ENCODE data around the gene PDZD4. TPM values are rescaled to one million over a fixed set of nuclear protein-coding genes. Genes with fewer than 3 reads are reported as not detected.

PDZD4 gene
- total RNA-seq, 1 donor from 2014 or later, result 8.3 TPM

- Histone ChIP-seq H3K36me3 (no peaks in the 10 kb centered on the region), H3K4me1 (no peaks in the 10 kb centered on the region), H3K27ac (no peak overlapping the region), H3K4me3 (no peak overlapping the region), H3K27me3 (no peaks in the 10 kb centered on the region), H3K9me3 (no peaks in the 10 kb centered on the region)
- ATAC-seq, result no peak
- intact Hi-C loops (cut with DNase I), result no loop called here
- no peak for TF ChIP-seq CTCF (IDR thresholded peaks at IDR 0.05)
- DNase-seq, result no peak
Observed at GRCh38 chrX:153873282-153874084, 43.1 kb upstream of the PDZD4 start.

GRCh38 chrX:153871946-153872878 lies 41.9 kb upstream of the PDZD4 start:
- no peaks in the 10 kb centered on the region for H3K9me3 ChIP-seq
- no peaks in the 10 kb centered on the region for H3K4me1 ChIP-seq
- H3K4me3 ChIP-seq, result no peak overlapping the region
- H3K27ac ChIP-seq, result no peak overlapping the region
- intact Hi-C loops (cut with DNase I), result no loop called here
- DNase-seq, result no peak
- H3K27me3 ChIP-seq, result no peaks in the 10 kb centered on the region
- no peaks in the 10 kb centered on the region for H3K36me3 ChIP-seq
- no peak for ATAC-seq
- no peak for TF ChIP-seq CTCF (IDR thresholded peaks at IDR 0.05)

DNA sequence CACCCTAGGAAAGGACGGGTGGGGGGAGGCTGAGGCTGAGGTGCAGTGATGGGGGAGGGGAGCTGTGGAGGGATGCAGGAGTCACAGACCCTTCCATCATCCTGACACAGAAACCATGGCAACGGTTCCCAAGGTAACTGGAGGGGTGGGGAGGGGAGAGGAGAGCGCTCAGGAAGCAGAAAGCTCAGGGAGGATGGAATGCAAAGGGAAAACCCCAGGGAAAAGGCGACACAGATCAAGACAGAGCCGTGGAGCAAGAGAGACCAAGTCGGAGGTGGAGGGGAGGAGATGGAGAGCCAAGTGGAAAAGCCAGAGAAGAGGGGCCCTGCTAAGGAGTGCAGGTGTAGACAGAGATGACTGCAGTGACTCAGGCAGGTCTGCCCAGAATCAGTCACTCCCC lies 41.1 kb upstream of the PDZD4 start:
- no peak for DNase-seq
- no peak for TF ChIP-seq CTCF (IDR thresholded peaks at IDR 0.05)

DNA sequence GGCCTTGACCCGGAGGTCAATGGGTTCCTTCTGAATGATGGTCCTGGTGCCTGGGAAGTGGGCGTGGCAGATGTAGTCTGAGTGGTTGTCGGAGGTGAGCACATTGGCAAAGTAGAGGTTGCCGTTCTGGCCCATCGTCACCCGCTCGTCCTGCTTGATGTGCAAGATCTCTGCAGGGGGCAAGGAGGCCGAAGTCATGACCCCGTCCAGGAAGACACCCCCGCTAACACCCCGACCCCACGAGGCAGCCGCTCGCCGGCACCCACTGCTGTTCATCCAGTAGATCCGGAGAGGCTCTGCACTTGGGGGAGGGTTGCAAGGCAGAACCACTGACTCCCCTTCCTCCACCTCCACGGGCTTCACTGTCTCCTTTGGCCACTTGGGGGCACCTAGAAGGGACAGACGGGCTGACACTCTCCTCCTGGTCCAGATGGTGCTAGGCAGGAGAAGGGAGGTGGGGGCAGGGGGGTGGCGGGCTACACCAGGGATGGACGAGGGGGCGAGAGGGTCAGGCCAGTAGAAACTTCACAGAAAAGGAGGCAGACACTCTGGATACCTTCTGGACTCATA lies 40.5 kb upstream of the PDZD4 start:
- intact Hi-C loops (cut with DNase I), result no loop called here
- Histone ChIP-seq H3K4me3 (no peak overlapping the region), H3K27ac (no peak overlapping the region), H3K27me3 (no peaks in the 10 kb centered on the region), H3K36me3 (no peaks in the 10 kb centered on the region), H3K9me3 (no peaks in the 10 kb centered on the region), H3K4me1 (no peaks in the 10 kb centered on the region)
- no peak for DNase-seq
- no peak for ATAC-seq
- no peak for TF ChIP-seq CTCF (IDR thresholded peaks at IDR 0.05)

More for the DNA sequence above, 41.1 kb upstream of the PDZD4 start:
- H3K36me3 ChIP-seq, result no peaks in the 10 kb centered on the region
- H3K9me3 ChIP-seq, result no peaks in the 10 kb centered on the region
- H3K27me3 ChIP-seq, result no peaks in the 10 kb centered on the region
- H3K4me3 ChIP-seq, result no peak overlapping the region
- H3K27ac ChIP-seq, result no peak overlapping the region
- no peak for ATAC-seq
- no peaks in the 10 kb centered on the region for H3K4me1 ChIP-seq
- intact Hi-C loops (cut with DNase I), result no loop called here

- Histone ChIP-seq H3K4me1 (no peaks in the 10 kb centered on the region), H3K9me3 (no peaks in the 10 kb centered on the region), H3K27ac (no peak overlapping the region), H3K4me3 (no peak overlapping the region), H3K27me3 (no peaks in the 10 kb centered on the region), H3K36me3 (no peaks in the 10 kb centered on the region)
- ATAC-seq (no peak), DNase-seq (no peak)
- intact Hi-C loops (cut with DNase I), result no loop called here
- TF ChIP-seq CTCF (IDR thresholded peaks at IDR 0.05), result no peak
Observed at GRCh38 chrX:153870288-153870690, 39.9 kb upstream of the PDZD4 start.
